ENCODE data around the gene FOXD2.

FOXD2 gene

GRCh38 chr1:47432071-47433036, 5.5 kb upstream of the FOXD2 start:
- ATAC-seq = peak; percentile 87
- TF ChIP-seq CSRNP3 (CRISPR knock-in tag; IDR thresholded peaks at IDR 0.05) (no peak), ZC3H10 (CRISPR knock-in tag; IDR thresholded peaks at IDR 0.05) (no peak), TOX (CRISPR knock-in tag; IDR thresholded peaks at IDR 0.05; ENCODE audit: borderline replicate concordance) (no peak), SNAI2 (CRISPR knock-in tag; IDR thresholded peaks at IDR 0.05) (no peak), BACH2 (CRISPR knock-in tag; IDR thresholded peaks at IDR 0.05; ENCODE audit: borderline replicate concordance) (no peak), ZFP30 (CRISPR knock-in tag; IDR thresholded peaks at IDR 0.05) (no peak), POU6F1 (CRISPR knock-in tag; IDR thresholded peaks at IDR 0.05; ENCODE audit: borderline replicate concordance, low read depth) (no peak), ARNTL (CRISPR knock-in tag; IDR thresholded peaks at IDR 0.05; ENCODE audit: borderline replicate concordance, low read depth) (no peak), CREB5 (CRISPR knock-in tag; IDR thresholded peaks at IDR 0.05; ENCODE audit: low read depth) (no peak), ISL1 (CRISPR knock-in tag; IDR thresholded peaks at IDR 0.05) (no peak), ESRRG (CRISPR knock-in tag; IDR thresholded peaks at IDR 0.05) (no peak), OSR1 (CRISPR knock-in tag; IDR thresholded peaks at IDR 0.05) (no peak), TSHZ2 (CRISPR knock-in tag; IDR thresholded peaks at IDR 0.05) (no peak)

GRCh38 chr1:47433037-47433421, 4.8 kb upstream of the FOXD2 start:
- no peak for ATAC-seq
- TF ChIP-seq ZFP30 (CRISPR knock-in tag; IDR thresholded peaks at IDR 0.05) (no peak), SNAI2 (CRISPR knock-in tag; IDR thresholded peaks at IDR 0.05) (no peak), BACH2 (CRISPR knock-in tag; IDR thresholded peaks at IDR 0.05; ENCODE audit: borderline replicate concordance) (no peak), ZFP3 (CRISPR knock-in tag; IDR thresholded peaks at IDR 0.05) (no peak), TCF4 (CRISPR knock-in tag; IDR thresholded peaks at IDR 0.05; ENCODE audit: borderline replicate concordance) (no peak), ISL1 (CRISPR knock-in tag; IDR thresholded peaks at IDR 0.05) (no peak), ESRRG (CRISPR knock-in tag; IDR thresholded peaks at IDR 0.05) (no peak), ARNTL (CRISPR knock-in tag; IDR thresholded peaks at IDR 0.05; ENCODE audit: borderline replicate concordance, low read depth) (no peak), TSHZ2 (CRISPR knock-in tag; IDR thresholded peaks at IDR 0.05) (no peak), OSR1 (CRISPR knock-in tag; IDR thresholded peaks at IDR 0.05) (no peak), ZC3H10 (CRISPR knock-in tag; IDR thresholded peaks at IDR 0.05) (no peak), ZNF565 (CRISPR knock-in tag; conservative IDR thresholded peaks at IDR 0.05; ENCODE audit: low read depth) (no peak), ZNF70 (CRISPR knock-in tag; IDR thresholded peaks at IDR 0.05) (no peak), TOX (CRISPR knock-in tag; IDR thresholded peaks at IDR 0.05; ENCODE audit: borderline replicate concordance) (no peak), RARB (CRISPR knock-in tag; IDR thresholded peaks at IDR 0.05) (no peak)

Measured in SK-N-SH treated with all-trans-retinoic acid at 6 μM for 48 hours (cell line).